Activated CD4-positive, alpha-beta T cell treated with anti-CD3 and anti-CD28 coated beads, Interleukin-10, Interleukin-2, amounts not matched to agents 100 ng/mL and 50 ng/mL, durations not matched to agents 16 hours and 8 hours (primary cell): ENCODE measurements around the gene PTPN18.
"Not testable (repeated sequence)": the region's sequence is repeated elsewhere in the genome, so short reads cannot be mapped to it uniquely, and the experiment has no call there.

Experiments
- DNase-seq: peaks from one replicate; pipeline ENCODE4 v3.0.0-alpha.2; 2020

PTPN18 gene

GRCh38 chr2:130355578-130356431 is at the start of gene PTPN18:
TSS of gene PTPN18 (plus strand) at chr2:130356056. CDS start at chr2:130356108, 52 bp downstream.
- peak; percentile 71 for DNase-seq

GRCh38 chr2:130307850-130308249 is 48.0 kb upstream of the PTPN18 start:
- DNase-seq, result no peak

DNA sequence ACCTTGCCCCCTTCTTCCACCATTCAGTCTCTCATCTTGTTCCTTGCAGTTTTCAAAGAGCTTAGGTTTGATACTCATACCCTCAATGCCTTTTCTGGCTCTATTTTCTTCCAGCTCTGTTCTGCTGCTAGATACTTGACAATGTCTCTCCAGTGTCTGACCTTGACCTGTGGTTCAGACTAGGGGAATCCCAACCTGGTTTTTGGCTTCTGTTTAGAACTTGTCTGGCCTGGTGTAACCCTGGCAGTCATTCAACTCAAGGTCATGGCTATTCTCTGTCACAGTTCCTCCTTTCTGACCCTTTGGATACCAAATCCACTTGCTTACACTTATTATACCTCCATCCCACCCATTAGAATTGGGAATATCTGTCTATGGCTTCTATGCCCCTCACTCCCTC is 45.0 kb upstream of the PTPN18 start:
- DNase-seq, result no peak

DNA sequence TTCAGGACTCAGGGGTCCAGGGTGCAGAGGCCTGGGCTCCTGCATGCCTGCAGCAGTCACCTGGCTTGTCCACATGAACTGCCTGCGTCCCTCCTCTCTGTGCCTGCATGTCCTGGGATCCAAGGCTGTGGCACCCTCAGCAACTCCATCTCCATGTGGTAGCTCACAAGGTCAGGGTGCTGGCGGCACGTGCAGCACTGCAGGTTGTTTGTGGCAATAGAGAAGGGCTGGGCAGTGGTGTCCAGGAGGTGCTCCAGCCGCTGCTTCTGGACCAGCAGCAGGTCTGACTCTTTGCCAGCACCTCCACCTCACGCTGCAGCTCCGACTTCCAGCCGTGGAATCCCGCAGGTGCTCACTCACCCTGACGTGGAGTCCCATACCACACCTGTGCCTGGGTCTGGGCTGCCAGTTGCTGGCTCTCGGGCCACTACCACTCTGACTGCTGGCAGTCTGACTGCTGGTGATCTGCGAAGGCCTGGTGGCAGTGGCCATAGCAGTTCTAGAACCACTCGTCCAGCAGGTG is 42.0 kb upstream of the PTPN18 start:
- DNase-seq, result no peak

GRCh38 chr2:130314377-130314776 is 41.5 kb upstream of the PTPN18 start:
- DNase-seq, result no peak

DNA sequence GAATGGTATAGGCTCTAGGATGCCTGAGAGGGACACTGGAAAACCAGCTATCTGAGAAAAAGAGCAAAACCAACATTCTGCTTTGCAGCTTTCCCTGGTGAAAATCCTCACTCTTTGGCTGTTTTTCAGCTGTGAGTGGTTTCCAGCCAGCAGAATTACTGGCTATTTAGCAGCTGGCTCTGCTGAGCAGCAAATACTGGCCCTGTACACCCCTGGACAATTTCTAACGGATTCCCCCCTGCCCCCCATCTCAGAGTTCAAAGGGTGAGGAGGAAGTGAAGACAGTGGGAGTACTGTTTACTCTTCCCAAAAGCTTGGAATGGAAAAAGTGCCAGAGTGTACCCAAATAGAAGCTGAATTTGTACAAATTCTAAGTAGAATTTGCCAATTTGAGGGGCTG is 39.3 kb upstream of the PTPN18 start:
- no peak for DNase-seq

DNA sequence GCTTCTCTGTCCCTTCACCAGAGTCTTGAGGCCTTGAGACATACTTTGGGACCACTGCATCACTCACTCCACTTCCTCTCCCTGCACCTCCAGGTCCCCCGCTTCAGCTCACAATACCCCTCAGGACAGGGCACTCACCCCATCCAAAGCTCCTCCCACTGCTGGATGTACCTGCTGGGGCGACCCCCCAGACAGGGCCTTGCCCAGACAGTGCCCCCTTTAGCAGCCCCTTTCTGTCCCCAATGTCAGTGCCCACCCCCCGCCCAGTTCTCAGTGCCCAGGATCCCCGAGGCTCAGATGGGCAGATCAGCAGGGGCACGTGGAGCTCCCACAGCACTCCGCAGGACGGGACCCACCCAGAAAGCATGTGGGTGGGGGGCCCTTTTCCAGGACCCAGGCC is 37.0 kb upstream of the PTPN18 start:
- no peak for DNase-seq

DNA sequence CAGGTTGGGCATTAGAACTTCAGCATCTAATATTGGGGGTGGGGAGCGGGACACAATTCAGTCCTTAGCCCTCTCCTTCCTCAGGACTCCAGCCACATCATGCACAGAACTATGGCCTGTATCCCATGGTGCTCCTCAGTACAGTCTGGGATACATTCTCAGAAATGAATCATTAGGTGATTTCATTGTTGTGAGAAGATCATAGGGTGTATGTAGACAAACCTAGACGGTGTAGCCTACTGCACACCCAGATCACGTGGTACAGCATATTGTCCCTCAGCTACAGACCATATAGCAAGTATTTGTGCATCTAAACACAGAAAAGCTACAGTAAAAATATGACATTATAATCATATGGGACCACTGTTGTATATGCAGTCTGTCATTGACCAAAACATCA is 36.3 kb upstream of the PTPN18 start:
- no peak for DNase-seq

- no peak for DNase-seq
These were observed 27.9 kb upstream of the PTPN18 start for GRCh38 chr2:130327703-130328527.

DNA sequence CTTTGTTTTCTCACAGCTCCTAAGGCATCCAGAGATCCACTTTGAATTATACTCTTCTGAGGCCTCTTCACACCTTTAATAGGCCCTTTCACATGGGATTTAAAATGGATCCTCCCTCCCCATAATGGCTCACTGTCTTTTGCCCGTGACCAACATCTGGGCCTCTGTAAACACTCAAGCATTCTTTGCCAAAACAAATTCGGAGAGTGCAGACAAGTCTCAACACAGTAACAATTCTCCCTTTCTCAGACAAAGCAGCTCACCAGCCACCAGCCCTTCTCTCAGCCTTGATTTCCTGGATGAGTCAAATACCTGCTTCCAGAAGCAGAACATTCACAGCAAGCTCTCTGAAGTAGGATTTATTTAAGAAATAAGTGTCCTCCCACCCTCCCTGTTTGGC is 27.1 kb upstream of the PTPN18 start:
- no peak for DNase-seq

DNA sequence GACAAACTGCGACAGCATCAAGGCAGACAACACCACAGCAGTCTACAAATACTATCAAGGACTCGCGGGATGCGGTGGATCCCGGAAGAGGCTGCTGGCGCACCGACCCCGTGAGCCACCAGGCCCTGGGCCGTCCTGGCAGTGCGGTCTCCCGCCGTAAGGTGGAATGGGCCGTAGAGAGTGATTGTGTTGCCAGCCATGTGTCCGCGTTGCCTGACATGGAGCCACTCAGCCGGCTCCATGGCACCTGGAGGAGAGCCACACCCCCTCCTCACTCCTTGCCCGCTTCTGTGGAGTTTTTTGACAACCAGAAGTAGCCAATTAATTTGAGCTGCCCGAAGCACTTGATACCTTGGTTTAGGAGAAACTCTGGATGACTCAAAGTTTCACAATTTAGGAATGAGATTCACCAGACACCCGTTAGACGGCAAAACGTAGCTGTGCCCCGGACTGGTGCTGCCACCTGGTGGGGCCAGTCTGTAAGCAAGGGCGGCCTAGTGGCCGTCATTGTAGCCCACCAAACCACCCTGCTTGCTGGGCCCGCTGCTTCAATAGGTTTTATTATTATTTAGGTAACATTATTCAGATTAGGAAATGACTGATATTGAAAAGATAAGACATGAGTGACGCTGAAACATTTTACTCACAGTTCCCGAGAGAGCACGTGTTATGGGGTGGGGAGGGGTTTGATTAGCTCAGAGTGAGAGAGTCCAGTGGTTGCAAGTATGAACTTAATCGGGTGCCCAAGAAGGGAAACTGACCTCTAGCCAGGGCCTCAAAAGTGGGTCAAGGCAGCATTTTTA is 23.4 kb upstream of the PTPN18 start:
- peak; percentile 75 for DNase-seq

GRCh38 chr2:130333253-130333652 is 22.6 kb upstream of the PTPN18 start:
- DNase-seq, result not testable (repeated sequence)

- no peak for DNase-seq
These were observed 21.8 kb upstream of the PTPN18 start for GRCh38 chr2:130334026-130334425.

GRCh38 chr2:130335226-130335625 is 20.6 kb upstream of the PTPN18 start:
- no peak for DNase-seq

DNA sequence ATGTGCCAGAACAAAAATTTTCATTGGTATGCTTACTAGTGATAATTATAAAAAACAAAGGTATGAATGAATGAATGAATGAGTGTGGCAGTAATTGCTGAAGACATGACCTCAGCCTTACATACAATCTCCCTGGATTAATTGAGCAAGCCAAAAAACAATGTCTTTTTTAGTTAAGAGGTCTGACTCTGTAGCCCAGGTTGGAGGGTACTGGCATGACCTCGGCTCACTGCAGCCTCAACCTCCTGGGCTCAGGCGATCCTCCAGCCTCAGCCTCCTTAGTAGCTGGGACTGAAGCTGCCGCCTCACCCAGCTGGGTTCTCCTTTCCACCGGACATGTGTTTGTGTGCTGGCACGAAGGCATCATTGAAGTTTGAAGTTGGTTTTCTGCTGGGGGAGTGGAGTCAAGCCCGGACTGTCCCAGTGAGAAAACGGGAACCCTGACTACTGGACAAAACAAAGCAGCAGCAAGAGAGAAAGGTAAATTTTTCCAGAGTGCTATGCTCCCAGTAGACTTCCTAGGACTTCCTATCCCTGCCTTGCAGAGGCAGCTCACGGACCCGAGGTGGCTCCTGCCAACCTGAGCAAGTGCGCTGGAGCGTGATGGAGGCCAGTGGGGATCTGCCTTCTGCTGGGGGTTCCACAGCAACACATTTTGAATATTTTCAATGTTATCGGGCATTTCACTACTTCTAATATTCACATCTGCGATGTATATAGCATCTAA is 19.5 kb upstream of the PTPN18 start:
- DNase-seq, result no peak

- DNase-seq, result peak; percentile 65
These were observed 18.8 kb upstream of the PTPN18 start for GRCh38 chr2:130336877-130337734.

GRCh38 chr2:130337735-130338325 is 18.0 kb upstream of the PTPN18 start:
- no peak for DNase-seq

GRCh38 chr2:130338793-130339345 is 17.0 kb upstream of the PTPN18 start:
- DNase-seq, result no peak

- DNase-seq, result no peak
These were observed 15.7 kb upstream of the PTPN18 start for GRCh38 chr2:130339885-130340745.
